ENCODE data around the gene PKDCC.

GRCh38 chr2:42082016-42082415 is 34.2 kb downstream of the PKDCC start:
- TF ChIP-seq CTCF (IDR thresholded peaks at IDR 0.05) (no peak), POLR2A (IDR thresholded peaks at IDR 0.05) (no peak)
